Subcutaneous abdominal adipose tissue (tissue), 5 donors: ENCODE data around the gene RHOU.

Experiments used
- H3K27ac ChIP-seq: one replicate; pipeline ENCODE4 v1.7.0; 2013; ENCODE audit warnings: low read depth, mild to moderate bottlenecking, inconsistent platforms, low read length, moderate library complexity
- H3K27me3 ChIP-seq, 5 donors: one replicate each; pipeline ENCODE4 v1.7.0; 2013; ENCODE audit warnings: low read length in 5 of 5, inconsistent platforms in 1 of 5; ENCODE audit not compliant: control insufficient read depth in 5 of 5, insufficient read depth in 4 of 5
- H3K36me3 ChIP-seq, 5 donors: one replicate each; pipeline ENCODE4 v1.7.0; 2013; ENCODE audit warnings: low read length in 5 of 5; ENCODE audit not compliant: control insufficient read depth in 5 of 5, insufficient read depth in 5 of 5
- H3K4me1 ChIP-seq, 5 donors: one replicate each; pipeline ENCODE4 v1.7.0; 2013; ENCODE audit warnings: low read length in 5 of 5, mild to moderate bottlenecking in 3 of 5, moderate library complexity in 1 of 5; ENCODE audit not compliant: control insufficient read depth in 5 of 5, insufficient read depth in 5 of 5
- H3K4me3 ChIP-seq, 5 donors: one replicate each; pipeline ENCODE4 v1.7.0; 2013; ENCODE audit warnings: low read length in 5 of 5, low read depth in 1 of 5
- H3K9ac ChIP-seq, 5 donors: one replicate each; pipeline ENCODE4 v1.7.0; 2013; ENCODE audit warnings: low read length in 5 of 5, mild to moderate bottlenecking in 4 of 5, moderate library complexity in 3 of 5
- H3K9me3 ChIP-seq, 5 donors: one replicate each; pipeline ENCODE4 v1.7.0; 2013; ENCODE audit warnings: low read length in 5 of 5; ENCODE audit not compliant: control insufficient read depth in 5 of 5
- donor health status: healthy.
- donor health status: healthy.
- donor health status: healthy.
- donor health status: healthy.
- donor health status: healthy.

Gene RHOU

DNA sequence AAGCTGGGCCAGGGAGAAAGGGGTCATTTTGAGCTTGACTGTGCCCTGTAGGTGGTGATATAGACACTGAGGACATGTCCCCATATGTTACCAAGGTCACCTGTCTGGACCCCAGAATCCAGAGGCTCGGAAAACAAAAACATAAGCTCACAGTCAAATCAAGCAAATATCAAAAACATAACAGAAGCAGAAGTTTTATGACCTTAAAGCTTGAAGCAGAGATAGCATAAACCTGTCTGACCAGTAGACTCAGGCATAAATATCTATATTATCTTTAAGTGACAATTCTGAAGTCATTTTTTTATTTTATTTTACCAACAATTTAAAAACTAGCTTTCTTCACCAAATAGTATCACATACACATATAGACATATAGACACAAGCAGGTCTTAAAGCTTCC, 32.8 kb upstream of the RHOU start:
- H3K9me3 ChIP-seq, result no peaks in the 10 kb centered on the region
- H3K27ac ChIP-seq, result no peak overlapping the region
- H3K9ac ChIP-seq, result no peak overlapping the region
- H3K27me3 ChIP-seq, result no peaks in the 10 kb centered on the region
- peaks cover 0 to 3% (median 3%) of the 10 kb centered on the region in 5 donors for H3K4me1 ChIP-seq
- H3K4me3 ChIP-seq, result no peak overlapping the region
- H3K36me3 ChIP-seq, result no peaks in the 10 kb centered on the region

DNA sequence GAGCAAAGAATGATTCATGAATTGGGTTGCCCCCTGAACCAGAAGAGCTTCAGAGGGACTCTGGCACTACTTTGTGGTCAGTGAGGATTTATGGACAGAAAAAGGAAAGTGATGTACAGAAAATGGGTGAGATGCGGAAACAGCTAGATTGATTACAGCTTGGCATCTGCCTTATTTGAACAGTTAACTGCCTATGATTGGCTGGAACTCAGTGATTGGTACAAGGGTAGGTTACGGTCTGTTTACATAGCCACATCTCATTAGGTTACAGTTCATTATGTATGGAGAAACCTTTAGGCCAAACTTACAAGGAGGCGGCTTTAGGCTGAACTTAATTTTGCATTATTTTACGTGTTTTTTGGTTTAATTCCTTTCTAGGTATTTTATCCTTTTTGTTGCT, 29.0 kb upstream of the RHOU start:
- Histone ChIP-seq H3K27ac (no peak overlapping the region), H3K27me3 (no peaks in the 10 kb centered on the region), H3K36me3 (no peaks in the 10 kb centered on the region)

DNA sequence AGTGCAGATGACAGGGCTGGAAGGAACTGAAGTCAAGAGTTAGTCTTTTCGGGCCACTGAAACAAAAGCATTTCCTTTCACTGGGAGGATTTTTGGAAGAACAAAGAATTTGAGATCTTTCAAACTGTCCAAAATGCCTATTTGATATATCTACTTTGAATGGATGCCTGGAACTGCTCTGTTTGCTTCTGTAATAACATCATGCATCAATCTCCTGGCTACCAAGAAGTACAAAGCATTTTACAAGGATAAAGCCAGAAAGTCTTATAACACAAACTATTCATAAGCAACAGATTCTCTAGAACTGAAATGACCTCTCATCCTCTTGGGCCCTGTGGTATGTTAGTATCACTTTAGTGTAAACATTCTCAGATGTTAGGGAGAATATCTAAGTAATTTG, 18.2 kb upstream of the RHOU start:
- Histone ChIP-seq H3K27me3 (no peaks in the 10 kb centered on the region), H3K9me3 (no peaks in the 10 kb centered on the region), H3K4me3 (no peak overlapping the region), H3K9ac (no peak overlapping the region), H3K27ac (no peak overlapping the region), H3K36me3 (no peaks in the 10 kb centered on the region), H3K4me1 (no peaks in the 10 kb centered on the region)

More for the DNA sequence above, 29.0 kb upstream of the RHOU start:
- no peak overlapping the region for H3K9ac ChIP-seq
- H3K9me3 ChIP-seq, result no peaks in the 10 kb centered on the region
- H3K4me3 ChIP-seq, result no peak overlapping the region
- H3K4me1 ChIP-seq, result no peaks in the 10 kb centered on the region

DNA sequence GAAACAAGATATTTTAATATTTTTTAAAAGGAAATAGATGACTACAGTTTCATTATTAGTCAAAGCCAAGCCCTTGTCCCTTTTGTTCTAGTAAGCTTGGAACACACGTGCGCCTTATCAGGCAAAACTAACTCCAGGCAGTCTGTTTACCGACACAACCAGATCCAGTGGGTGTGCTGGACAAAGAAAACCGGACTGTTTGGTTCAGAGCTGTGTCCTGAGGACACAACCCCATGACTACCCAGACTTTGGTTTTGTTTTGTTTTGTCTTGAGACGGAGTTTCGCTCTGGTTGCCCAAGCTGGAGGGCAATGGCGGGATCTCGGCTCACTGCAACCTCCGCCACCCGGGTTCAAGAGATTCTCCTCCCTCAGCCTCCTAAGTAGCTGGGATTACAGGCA, 13.9 kb upstream of the RHOU start:
- Histone ChIP-seq H3K27ac (no peak overlapping the region), H3K4me3 (no peak overlapping the region), H3K27me3 (no peaks in the 10 kb centered on the region), H3K36me3 (no peaks in the 10 kb centered on the region), H3K4me1 (peaks cover 0 to 8% (median 4%) of the 10 kb centered on the region in 5 donors), H3K9ac (no peak overlapping the region), H3K9me3 (no peaks in the 10 kb centered on the region)

DNA sequence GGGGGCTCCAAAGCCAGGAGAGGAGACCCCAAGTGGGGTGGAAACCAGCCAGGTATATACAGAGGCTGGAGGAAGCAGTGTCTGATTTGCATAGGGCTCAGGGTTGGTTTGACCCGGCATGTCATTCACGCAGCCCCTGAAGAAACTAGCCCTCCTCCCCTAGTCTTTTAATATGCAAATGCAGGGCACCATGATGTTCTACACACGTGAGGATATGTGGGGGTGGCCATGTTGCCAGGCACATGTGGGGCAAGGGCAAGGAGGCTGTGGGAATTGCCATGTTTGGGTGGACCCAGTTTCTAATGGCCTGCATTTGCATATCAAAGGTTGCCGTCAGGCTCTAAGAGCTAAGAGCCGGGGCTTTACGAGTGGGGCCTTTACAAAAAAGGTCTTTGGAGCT, 12.0 kb upstream of the RHOU start:
- Histone ChIP-seq H3K4me1 (peaks cover 0 to 8% (median 4%) of the 10 kb centered on the region in 5 donors), H3K4me3 (no peak overlapping the region), H3K9me3 (no peaks in the 10 kb centered on the region), H3K9ac (no peak overlapping the region), H3K27me3 (no peaks in the 10 kb centered on the region), H3K27ac (no peak overlapping the region), H3K36me3 (no peaks in the 10 kb centered on the region)

DNA sequence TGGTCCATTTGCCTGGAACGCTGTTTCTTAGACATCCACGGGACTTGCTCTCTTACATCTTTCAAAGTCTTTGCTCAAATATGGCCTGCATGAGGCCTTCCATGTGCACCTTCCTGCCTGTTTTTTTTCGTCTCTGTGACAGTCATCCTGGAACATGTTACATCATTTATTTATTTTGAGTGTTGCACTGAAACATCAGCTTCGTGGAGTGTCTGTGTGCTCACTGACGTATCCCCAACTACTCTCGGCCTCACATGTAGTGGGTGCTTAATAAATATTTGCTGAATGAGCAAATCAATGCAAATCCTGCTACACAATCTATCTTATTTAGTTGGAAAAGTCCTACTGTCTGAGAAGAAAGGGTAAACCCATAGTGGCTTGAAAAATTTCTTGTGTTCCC, 11.4 kb upstream of the RHOU start:
- no peak overlapping the region for H3K9ac ChIP-seq
- no peak overlapping the region for H3K4me3 ChIP-seq
- H3K36me3 ChIP-seq, result no peaks in the 10 kb centered on the region
- H3K9me3 ChIP-seq, result no peaks in the 10 kb centered on the region
- peaks cover 0 to 8% (median 4%) of the 10 kb centered on the region in 5 donors for H3K4me1 ChIP-seq
- H3K27me3 ChIP-seq, result no peaks in the 10 kb centered on the region
- H3K27ac ChIP-seq, result no peak overlapping the region

DNA sequence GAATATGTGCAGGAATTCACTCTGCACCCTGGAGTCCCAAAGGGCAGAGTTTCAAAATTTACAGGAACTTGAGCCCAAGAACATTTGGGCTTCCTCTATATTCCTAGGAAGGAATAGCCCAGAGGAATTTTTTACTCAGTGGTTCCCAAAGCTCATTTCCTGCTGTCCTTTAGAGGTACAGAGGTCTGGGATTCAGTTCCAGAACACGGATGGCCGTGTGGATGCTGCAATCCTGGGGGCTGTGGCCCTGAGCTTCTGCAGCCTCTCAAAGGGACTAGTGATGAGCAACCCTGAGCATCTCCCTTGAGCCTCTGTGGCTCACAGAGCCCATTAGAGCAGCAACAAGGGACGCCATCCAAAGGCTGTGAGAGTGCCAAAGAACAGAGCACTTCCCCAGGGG, 10.1 kb upstream of the RHOU start:
- Histone ChIP-seq H3K9ac (peak overlapping the region in 1 of 5 donors; percentile 39), H3K4me1 (peaks cover 0 to 8% (median 4%) of the 10 kb centered on the region in 5 donors), H3K27ac (no peak overlapping the region), H3K9me3 (no peaks in the 10 kb centered on the region), H3K36me3 (no peaks in the 10 kb centered on the region), H3K4me3 (no peak overlapping the region), H3K27me3 (no peaks in the 10 kb centered on the region)

DNA sequence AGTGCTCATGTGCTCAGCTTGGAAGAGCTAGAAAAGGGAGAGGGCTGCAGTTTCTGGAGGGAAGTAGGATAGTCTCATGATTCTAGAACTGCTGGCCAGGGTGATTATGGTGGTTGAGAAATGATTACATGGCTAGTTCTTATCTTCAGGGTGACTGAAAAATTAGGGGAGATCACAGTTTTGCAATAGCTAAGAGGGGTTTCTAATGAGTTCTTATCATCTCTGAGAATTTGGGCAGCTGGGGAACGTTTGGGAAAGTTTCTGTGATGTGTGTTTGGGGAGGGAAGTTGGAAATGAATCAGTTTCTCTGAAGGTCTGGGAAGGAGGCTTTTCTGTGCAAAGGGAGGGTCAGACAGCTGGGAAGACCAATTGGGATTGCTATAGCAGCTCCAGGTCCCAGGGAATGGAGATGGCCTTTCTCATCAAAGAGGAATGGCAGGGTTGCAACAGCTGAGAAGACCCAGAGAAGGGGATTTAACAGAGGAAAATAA, 7.6 kb upstream of the RHOU start:
- peaks cover 0 to 8% (median 4%) of the 10 kb centered on the region in 5 donors for H3K4me1 ChIP-seq
- no peaks in the 10 kb centered on the region for H3K36me3 ChIP-seq
- H3K9ac ChIP-seq, result no peak overlapping the region
- no peaks in the 10 kb centered on the region for H3K9me3 ChIP-seq
- no peak overlapping the region for H3K4me3 ChIP-seq
- H3K27ac ChIP-seq, result no peak overlapping the region
- no peaks in the 10 kb centered on the region for H3K27me3 ChIP-seq

DNA sequence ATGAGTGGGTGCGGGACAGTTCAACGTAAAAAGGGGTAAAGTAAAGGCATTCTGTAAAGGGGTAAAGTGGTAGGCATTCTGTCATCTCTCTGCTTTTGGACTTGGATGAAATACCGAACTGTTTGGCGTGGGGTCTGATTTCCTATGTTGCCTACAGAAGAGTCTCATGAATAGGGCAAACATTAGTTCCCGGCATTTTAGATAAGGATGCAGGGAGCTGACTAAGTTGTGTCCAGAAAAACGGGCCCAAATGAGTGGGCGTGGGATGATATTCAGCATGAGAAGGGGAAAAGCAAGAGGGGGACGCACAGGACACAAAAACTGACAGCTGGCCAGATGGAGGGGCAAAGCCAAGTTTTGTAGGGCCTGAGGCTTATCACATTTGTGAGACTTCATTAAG, 2.9 kb upstream of the RHOU start:
- H3K9ac ChIP-seq, result no peak overlapping the region
- no peaks in the 10 kb centered on the region for H3K36me3 ChIP-seq
- no peaks in the 10 kb centered on the region for H3K27me3 ChIP-seq
- H3K9me3 ChIP-seq, result no peaks in the 10 kb centered on the region
- H3K27ac ChIP-seq, result no peak overlapping the region
- H3K4me1 ChIP-seq, result peaks cover 0 to 23% (median 17%) of the 10 kb centered on the region in 5 donors
- no peak overlapping the region for H3K4me3 ChIP-seq

DNA sequence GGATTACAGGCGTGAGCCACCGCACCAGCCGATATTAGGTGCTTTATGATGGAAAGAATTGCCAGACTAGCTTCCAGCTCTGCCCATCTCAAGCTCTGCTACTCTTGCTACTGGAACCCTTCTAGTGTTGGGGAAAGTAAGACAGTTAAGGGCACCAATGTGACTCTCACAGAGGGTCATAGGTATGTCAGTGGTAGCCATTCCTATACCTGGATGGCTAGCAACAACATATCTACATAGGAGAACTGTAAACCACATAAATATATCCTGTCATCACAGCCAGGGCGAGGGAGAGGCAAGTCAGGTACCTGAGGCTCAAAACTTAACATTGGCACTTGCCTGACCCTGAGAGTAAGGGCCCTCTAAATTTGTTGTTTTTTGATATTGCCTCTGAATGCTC, 1.7 kb upstream of the RHOU start:
- Histone ChIP-seq H3K4me1 (peaks cover 2 to 34% (median 24%) of the 10 kb centered on the region in 5 donors), H3K9ac (no peak overlapping the region), H3K4me3 (no peak overlapping the region), H3K27ac (no peak overlapping the region), H3K36me3 (peaks cover 0 to 6% (median 0%) of the 10 kb centered on the region in 5 donors), H3K27me3 (no peaks in the 10 kb centered on the region), H3K9me3 (no peaks in the 10 kb centered on the region)
